ENCODE results near the gene EYS. TPM values are rescaled to one million over a fixed set of nuclear protein-coding genes. Genes with fewer than 3 reads are reported as not detected.

The EYS gene
- total RNA-seq, 1 experiment from 2014 or later, result not detected

DNA sequence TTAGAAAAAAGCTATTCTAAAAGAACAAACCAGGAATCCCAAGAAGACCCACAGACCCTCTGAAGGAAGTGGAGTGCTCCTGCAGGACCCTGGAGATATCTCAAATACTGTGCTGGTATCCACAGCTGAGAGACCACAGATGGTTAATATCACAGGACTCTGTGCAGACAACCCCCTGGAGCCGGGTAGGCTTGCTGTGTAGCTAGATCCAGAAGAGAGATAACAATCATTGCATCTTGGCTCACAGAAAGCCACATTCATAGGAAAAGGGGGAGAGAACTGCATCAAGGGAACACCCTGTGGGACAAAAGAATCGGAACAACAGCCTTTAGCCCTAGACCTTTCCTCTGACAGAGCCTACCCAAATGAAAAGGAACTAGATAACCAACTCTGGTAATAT, 1381.9 kb downstream of the EYS start:
- H3K9ac ChIP-seq (ENCODE audit: extremely low read depth, insufficient read length, low read length), result no peak overlapping the region
- Mint-ChIP-seq H3K36me3 (ENCODE audit: insufficient read depth in 1 of 3, low read depth in 3 of 3) (peaks cover 3 to 13% (median 8%) of the 10 kb centered on the region in 3 experiments; a peak in 6 of 7 replicates), H3K9me3 (peaks cover 11 to 27% of the 10 kb centered on the region in 2 experiments), H3K4me1 (no peaks in the 10 kb centered on the region), H3K27ac (no peak overlapping the region), H3K4me3 (no peak overlapping the region), H3K27me3 (ENCODE audit: low read depth) (no peaks in the 10 kb centered on the region)
- H3T11ph ChIP-seq (ENCODE audit: low read length), result no peak overlapping the region
- no peak overlapping the region for H4K8ac ChIP-seq (replicated peaks; ENCODE audit: insufficient read length, low read depth, low read length)
- H2BK20ac ChIP-seq (ENCODE audit: low read depth, low read length, poor library complexity, severe bottlenecking), result no peak overlapping the region
- H4K20me1 ChIP-seq (ENCODE audit: control insufficient read depth, insufficient read depth, insufficient read length), result no peaks in the 10 kb centered on the region
- no peak overlapping the region for H2BK120ac ChIP-seq (ENCODE audit: low read depth, low read length, poor library complexity, severe bottlenecking)
- no peak overlapping the region for H3K27ac ChIP-seq (ENCODE audit: insufficient read length, low read depth, low read length)
- no peak overlapping the region for H3K4me2 ChIP-seq (ENCODE audit: insufficient read depth, insufficient read length, low read length)
- H3K18ac ChIP-seq (ENCODE audit: insufficient read length, low read depth, low read length), result no peak overlapping the region
- H3K9me3 ChIP-seq (ENCODE audit: control insufficient read depth, low read depth, low read length), result peaks cover 8% of the 10 kb centered on the region
- no peak overlapping the region for H3K4ac ChIP-seq (ENCODE audit: low read depth, low read length)
- no peak overlapping the region for H4K5ac ChIP-seq (ENCODE audit: insufficient read length, low read depth, low read length)
- no peaks in the 10 kb centered on the region for H3K23me2 ChIP-seq (ENCODE audit: insufficient read length, low read depth, low read length, poor library complexity, severe bottlenecking)
- H3K23ac ChIP-seq (ENCODE audit: insufficient read length, low read depth, low read length), result no peak overlapping the region
- no peak overlapping the region for H2AK5ac ChIP-seq (ENCODE audit: insufficient read length, low read length)
- H3K79me2 ChIP-seq (ENCODE audit: insufficient read depth, low read length), result no peaks in the 10 kb centered on the region
- H3K4me1 ChIP-seq (ENCODE audit: insufficient read depth, low read length), result no peaks in the 10 kb centered on the region
- TF ChIP-seq, protein P1, sequence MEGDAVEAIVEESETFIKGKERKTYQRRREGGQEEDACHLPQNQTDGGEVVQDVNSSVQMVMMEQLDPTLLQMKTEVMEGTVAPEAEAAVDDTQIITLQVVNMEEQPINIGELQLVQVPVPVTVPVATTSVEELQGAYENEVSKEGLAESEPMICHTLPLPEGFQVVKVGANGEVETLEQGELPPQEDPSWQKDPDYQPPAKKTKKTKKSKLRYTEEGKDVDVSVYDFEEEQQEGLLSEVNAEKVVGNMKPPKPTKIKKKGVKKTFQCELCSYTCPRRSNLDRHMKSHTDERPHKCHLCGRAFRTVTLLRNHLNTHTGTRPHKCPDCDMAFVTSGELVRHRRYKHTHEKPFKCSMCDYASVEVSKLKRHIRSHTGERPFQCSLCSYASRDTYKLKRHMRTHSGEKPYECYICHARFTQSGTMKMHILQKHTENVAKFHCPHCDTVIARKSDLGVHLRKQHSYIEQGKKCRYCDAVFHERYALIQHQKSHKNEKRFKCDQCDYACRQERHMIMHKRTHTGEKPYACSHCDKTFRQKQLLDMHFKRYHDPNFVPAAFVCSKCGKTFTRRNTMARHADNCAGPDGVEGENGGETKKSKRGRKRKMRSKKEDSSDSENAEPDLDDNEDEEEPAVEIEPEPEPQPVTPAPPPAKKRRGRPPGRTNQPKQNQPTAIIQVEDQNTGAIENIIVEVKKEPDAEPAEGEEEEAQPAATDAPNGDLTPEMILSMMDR (conservative IDR thresholded peaks at IDR 0.05), result no peak
- H2BK5ac ChIP-seq (ENCODE audit: insufficient read length, low read length), result no peak overlapping the region
- H3K56ac ChIP-seq (ENCODE audit: insufficient read length, low read depth, low read length), result no peak overlapping the region
- no peak overlapping the region for H3K14ac ChIP-seq (ENCODE audit: insufficient read depth, low read length)
- no peak for DNase-seq
- H3K27me3 ChIP-seq (ENCODE audit: insufficient read depth, low read length), result no peaks in the 10 kb centered on the region
- H3K79me1 ChIP-seq (ENCODE audit: insufficient read depth, low read depth, low read length, poor library complexity, severe bottlenecking), result no peaks in the 10 kb centered on the region
- H2BK15ac ChIP-seq (ENCODE audit: low read depth, low read length), result no peak overlapping the region
- H2BK12ac ChIP-seq (ENCODE audit: insufficient read length, low read depth, low read length), result no peak overlapping the region
- no peak overlapping the region for H2AFZ ChIP-seq (ENCODE audit: low read length)
- no peak overlapping the region for H4K91ac ChIP-seq (ENCODE audit: insufficient read length, low read depth, low read length)
- no CpG with 5 or more reads among the region's 2 CpGs for WGBS (ENCODE audit: extremely low coverage, insufficient read length, low lambda C conversion rate)
